HG03378 (cell line): ENCODE data around the gene MEX3D.
A peak's percentile ranks its signal among the peaks of the same experiment; 100 is the strongest.

Experiments used
- ATAC-seq: cut with Tn5 transposase; IDR thresholded peaks from one replicate; pipeline ENCODE4 v1.9.1; 2021; ENCODE audit warnings: mild to moderate bottlenecking, moderate library complexity; ENCODE audit not compliant: unreplicated experiment

MEX3D gene

DNA sequence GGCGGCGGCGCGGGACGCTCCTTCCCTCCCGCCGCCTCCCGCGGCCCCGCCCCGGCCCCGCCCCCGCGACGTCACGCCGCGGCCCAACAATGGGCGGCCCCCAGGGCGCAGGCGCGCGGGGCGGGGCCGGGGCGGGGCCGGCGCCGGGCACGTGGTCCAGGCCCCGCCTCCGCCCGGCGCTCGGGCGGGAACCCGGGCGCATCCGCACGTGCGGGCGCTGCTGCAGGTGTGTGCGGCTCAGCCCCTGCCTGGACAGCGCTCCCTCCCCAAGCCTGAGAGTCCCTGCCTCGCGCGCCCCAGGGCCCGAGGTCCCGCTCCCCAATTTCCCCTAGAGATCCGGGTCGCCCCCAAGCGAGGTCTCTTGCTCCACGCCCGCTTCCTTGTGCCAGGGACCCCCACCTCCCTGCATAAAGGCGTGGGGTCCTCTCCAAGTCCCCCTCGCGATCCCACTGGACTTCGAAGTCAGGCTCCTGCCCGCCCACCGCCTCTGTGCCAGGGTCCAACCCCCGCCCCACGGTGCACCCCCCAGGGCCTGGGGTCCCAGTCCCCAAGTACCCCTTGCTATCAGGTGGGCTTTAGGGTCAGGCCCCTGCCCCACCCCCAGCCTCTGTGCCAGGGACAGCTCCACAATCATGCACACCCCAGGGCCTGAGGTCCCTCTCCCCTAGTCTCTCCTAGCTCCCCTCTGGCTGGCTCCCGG lies at the start of gene MEX3D:
TSS of gene MEX3D (minus strand) at position 6 of the 700 bp plus-strand sequence. CDS start 267 bp downstream, outside the sequence.
- no peak for ATAC-seq

DNA sequence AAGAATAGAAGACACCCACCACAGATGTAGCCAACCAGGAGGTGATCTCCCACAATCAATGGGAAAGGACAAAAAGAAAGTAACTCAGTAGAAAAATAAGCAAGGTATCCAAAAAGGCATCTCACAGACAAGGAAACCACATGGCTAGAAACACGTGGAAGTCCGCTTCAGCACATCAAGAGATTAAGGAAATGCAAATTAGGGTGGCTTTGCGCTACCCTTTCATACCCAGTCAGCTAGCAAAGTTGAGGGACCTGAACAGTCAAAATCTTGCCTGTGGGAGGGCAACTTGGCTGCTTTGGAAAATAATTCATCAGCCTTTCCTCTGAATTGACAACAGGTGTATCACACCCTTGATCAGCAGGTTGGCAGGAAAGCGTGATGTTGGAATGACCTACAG lies 48.8 kb upstream of the MEX3D start:
- no peak for ATAC-seq

DNA sequence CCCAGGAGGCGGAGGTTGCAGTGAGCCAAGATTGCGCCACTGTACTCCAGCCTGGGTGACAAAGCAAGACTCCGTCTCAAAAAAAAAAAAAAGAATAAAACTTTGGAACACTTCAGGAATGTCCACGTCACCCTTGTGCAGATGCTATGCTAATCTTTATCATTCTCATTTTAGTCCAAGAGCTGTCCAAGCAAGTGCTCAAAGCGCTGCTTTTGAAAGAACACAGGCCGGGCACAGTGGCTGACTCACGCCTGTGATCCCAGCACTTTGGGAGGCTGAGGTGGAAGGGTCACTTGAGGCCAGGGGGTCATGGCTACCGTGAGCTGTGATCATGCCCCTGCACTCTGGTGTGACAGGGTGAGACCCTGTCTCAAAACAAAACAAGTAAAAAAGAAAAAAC lies 48.3 kb upstream of the MEX3D start:
- no peak for ATAC-seq

DNA sequence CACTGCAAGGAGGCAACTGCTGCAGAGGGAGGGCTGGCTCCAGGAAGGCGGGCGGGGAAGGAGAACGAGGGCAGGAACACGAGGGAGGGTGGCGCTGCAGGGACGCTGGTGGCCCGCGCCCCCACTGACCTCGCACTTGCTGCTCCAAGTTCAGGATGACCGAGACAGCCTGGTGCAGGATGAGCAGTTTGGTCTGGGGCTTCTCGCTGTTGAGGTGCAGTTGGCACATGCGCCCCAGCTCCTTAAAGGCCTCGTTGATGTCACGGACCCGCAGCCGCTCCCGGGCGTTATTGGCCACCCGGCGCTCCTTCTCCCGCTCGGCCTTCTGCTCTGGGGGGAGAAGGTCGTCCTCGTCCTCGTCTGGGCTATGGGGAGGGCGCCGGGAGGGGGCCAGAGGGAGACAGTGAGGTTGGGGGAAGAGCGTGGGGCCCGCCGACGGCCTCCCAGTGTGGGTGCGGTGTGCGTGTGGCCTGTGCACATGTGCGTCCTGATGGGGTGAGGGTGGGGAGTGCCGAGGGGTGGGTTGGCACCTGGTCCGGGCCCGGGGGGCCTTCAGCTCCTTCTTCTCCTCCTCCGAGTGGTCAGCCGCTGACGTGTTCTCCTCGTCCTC lies 47.1 kb upstream of the MEX3D start:
- no peak for ATAC-seq

DNA sequence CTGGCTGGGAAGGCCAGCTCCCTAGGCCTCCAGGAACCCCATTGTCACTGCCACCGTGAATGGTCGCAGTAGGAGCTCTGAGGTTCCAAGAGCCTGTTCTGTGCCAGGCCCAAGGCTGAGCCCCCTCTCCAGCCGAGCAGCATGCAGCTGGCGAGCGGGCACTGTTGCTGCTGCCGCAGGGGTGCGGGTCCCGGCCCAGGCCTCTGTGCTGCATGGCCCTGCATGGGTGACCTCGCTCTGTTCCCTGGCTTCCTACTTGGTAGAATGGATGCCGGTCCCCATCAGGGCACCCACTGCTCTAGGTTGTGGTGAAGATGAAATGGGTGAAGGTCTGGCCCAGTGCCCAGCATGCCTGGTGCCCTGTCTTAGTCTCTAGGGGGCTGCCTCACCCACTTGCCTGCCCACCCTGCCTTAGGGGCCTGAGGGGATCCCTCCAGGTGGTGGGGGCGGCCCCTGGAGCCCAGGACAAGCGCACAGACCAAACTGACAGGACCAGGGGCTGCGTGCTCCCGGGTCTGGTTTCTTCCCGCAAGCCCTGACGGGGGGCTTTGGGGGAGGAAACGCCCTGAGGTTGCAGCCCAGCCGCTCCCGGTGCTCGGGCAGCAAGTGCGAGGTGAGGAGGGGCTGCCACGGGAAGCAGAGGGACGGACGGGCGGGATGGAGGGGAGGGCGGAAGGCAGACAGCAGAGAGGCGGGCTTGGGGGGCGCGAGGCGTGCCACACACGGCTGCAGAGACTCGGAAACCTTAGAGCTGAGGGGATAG lies 45.9 kb upstream of the MEX3D start:
- ATAC-seq: no peak

DNA sequence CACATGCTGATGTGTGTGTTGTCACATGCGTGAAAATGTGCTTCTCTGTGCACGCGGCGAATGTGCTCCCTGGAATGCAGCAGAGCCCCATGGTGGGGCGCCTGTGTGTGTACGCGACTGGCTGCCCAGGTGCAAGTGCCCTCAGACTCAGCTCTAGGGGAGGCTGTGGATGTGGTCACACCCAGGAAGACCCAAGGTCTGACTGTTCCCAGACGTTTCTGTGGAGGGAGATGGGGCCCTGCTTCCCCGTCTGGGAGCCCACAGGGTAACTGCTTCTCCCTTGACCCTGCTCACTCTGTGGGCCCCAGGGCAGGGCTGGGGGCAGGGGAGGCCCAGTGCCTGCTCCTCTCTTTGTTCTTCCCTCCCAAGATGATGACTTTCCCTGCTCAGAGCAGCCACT lies 45.0 kb upstream of the MEX3D start:
- no peak for ATAC-seq

DNA sequence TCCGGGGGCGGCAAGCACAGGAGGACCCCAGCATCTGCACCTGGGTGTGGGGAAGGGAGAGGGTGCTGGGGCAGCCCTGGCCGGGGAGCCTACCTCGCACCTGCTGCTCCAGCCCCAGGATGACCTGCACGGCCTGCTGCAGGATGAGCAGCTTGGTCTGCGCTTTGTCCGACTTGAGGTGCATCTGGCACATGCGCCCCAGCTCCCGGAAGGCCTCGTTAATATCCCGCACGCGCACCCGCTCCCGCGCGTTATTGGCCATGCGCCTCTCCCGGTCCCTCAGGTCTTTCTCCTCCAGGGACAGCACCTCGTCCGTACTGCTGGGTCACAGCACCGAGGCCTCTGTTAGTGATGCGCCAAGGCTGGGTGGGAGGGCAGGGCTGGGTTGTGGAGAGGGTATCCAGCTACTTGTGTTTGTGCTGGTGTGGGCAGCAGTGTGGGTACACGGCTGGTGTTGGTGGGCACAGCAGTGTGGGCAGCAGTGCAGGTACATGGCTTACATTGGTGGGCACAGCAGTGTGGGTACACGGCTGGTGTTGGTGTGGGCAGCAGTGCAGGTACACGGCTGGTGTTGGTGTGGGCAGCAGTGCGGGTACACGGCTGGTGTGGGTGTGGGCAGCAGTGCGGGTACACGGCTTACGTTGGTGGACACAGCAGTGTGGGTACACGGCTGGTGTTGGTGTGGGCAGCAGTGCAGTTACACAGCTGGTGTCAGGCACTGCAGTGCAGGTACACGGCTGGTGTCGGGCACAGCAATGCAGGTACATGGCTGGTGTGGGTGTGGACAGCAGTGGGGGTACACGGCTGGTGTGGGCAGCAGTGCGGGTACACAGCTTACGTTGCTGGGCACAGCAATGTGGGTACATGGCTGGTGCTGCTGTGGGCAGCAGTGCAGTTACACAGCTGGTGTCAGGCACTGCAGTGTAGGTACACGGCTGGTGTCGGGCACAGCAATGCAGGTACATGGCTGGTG lies 44.3 kb upstream of the MEX3D start:
- ATAC-seq: no peak

DNA sequence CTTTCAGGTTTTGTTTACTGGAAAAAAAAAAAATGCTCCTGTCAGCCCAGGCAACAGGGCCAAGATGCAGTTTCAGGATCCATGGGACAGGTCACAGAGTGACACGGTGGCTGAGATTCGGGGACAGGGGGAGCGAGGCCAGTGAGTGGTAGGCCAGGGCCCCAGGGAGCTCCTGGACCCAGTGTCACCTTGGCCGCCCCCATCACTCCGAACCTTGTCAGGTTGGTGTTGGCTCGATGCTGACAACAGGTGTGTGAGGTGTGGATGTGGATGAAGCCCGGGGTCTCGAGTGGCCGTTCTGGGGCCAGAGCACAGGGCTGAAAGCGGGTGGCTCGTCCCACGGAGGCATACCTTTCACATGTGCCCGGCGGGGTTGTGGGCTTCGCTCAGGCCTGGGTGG lies 43.2 kb upstream of the MEX3D start:
- no peak for ATAC-seq

DNA sequence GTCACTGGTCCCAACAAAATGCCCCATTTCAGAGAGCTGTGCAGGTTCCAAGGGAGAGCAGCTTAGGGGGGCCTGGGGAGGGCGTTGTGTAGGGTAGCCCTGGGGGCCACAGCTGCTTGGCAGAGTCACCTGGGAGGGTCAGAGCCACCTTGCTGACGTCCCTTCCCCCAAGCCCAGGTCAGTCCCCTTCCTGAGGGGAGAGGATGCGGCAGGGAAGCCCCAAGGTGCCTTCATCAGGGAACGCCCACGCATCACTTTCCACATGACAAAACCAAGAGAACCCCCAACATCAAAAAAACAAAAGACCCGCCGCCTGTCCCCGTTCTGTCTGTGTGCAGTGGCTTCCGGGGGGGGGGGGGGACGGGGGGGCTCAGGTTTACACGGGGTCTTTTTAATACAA lies 42.5 kb upstream of the MEX3D start:
- ATAC-seq: no peak

DNA sequence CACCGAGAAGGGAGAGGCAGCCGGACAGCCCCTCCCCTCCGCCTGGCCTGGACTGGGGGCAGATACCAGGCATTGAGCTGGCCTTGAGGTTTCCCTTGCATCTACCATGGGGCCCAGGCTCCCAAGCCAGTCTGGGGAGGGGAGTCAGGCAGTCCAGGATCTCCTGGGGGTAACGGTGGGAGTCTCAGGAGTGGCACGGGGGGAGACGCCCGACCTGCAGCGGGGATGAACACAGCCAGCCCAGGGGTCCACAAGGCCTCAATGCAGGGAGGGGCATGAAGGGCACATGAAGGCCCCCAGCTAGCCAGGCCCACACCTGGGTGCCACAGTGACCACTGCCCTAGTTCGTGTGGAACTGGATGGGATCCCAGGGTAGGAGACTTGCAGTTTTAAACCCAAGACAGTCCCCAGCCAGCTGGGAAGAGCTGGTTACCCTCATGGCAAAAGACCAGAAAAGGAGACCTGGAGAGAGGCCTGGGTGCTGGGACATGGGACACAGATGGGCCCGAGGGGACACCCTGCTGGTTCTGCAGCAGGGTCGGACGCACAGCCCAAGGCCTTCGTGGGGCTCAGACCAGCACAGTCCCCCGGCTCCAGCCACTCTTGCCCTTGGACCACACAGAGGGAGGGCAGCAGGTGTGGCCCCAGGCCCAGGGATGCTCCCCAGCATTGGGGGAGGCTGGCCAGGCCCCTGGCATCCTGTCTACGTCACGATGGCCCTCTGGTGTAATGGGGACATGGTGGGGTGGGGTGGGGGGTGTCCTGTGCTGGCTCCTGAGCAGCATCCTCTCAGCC lies 41.8 kb upstream of the MEX3D start:
- no peak for ATAC-seq

DNA sequence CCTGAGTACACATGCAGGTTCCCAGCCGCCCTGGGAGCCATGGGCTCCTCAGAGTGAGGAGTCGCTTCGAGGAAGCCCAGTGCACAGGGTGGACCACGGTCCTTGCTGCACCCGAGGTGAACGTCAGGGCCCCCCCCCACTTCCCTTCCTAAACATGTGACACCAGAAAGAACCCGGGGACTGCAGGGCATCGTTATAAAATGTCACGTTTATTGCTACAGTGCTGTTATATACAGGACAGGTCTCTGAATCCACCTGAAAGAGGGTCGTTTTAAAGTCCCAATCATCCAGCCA lies 40.9 kb upstream of the MEX3D start:
- no peak for ATAC-seq

DNA sequence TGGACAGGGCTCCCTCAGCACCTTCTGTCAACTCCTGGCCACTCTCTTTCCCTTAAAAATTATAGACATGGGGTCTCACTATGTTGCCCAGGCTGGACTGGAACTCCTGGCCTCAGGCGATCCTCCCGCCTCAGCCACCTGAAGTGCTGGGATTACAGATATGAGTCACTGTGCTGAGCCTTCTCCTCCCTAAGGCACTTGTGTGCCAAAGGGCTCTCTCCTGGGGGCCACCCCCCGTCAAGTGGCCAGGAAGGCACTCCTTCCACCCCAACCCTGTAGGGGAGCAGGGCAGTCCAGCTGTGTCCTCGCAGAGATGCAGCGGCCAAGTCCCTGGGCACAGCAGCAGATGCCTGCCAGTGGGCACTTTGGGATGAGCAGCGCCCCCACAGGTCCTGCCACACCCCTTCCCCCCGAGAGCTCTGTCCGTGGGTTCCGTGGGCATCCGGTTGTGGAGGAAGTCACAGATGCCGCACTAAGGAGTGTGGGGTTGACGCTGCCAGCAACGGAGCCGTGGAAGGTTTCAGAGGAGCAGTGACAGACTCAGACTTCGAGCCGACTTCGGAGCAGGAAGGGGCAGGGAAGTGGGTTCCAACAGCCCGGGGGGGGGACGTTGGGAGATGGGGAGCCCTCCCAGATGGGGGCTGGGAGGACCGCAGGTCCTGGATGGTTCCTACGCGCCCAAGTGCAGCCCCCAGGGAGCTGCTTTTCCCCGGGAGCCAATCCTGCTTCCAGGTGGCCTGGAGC lies 40.4 kb upstream of the MEX3D start:
- no peak for ATAC-seq

DNA sequence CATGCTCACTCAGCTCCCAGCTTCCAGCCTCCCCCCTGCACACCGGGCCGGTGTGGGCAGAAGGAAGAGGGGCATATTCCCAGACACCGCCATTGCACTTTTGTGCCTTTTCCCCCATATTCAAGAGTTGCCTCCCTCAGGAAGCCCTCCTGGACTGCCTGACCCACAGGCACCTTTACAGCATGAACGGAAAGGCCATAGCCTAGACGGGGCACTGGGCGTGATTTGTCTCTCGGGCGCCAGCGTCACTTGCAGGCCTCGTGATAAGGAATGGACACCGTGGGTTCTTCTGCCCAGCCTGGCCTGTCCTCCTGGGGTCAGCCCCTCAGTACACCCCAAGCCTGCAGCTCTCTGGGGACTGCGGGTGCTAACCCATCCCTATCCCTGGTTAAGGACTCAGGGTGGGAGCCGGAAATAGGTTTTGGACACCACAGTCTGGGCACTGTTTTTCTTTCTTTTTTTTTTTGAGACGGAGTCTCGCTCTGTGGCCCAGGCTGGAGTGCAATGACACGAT lies 38.1 kb upstream of the MEX3D start:
- no peak for ATAC-seq

DNA sequence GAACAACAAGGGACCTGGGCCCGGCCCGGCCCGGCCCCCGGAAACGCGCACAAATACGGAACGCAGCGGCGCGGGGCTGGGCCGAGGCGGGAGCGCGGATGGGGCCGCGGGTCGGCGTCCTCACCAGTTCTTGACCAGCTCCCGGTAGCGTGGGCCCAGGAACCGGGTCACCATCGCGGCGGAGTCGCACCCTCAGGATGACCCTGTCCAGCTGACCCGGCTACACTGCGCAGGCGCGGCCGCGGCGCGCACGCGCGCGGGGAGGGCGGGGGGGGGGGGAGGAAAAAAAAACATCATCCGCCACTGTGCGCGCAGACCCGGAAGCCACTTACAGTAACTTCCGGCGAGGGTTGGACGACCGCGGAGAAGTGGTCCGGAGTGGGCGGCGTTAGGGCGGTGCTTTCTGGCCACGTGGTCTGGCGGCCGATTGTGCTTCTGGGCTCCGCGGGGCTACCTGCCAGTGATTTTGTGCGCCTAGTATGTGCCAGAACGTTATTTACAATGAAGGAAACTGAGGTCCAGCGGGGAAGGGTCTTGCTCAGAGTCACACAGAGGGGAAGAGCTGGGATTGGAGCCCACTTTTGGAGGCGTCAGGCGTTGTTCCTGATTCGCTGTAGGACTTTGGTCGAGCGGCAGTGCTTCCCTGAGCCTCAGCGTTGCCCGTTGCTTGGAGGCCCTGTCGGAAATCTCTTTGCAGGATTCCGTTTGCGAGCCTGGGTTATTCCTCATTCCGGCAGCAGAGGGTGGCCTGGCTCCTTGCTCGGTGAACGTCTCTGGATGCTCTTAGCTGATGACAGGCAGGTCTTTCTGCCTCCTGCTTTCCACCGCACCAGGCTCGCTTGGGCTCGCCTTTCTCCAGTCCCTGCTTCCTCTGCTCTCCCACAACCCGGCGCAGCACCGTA lies 37.4 kb upstream of the MEX3D start, which contains the start of gene UQCR11:
TSS of gene UQCR11 (minus strand) at position 227 of the 902 bp plus-strand sequence. CDS start at position 174, 53 bp downstream.
- ATAC-seq: peak; percentile 49

DNA sequence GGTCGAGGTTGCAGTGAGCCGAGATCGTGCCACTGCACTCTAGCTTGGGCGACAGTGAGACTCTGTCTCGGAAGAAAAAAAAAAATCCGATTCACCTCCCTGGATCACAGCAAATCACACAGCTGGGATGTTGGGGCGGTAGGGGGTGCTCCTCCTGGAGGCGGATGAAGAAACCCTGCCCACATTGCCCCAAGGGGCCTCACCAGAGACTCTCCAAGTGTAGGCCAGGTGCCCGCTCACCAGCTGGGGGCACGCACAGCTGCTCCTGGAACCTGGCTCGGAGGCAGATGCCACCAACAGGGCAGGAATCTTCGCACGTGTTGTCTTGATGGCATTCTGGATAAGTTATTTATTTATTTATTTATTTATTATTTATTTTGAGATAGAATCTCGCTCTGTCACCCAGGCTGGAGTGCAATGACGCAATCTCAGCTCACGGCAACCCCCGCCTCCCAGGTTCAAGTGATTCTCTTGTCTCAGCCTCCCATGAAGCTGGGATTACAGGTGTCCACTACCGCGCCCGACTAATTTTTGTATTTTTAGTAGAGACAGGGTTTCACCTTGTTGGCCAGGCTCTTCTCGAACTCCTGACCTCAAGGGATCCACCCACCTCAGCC lies 34.1 kb upstream of the MEX3D start:
- ATAC-seq: no peak

DNA sequence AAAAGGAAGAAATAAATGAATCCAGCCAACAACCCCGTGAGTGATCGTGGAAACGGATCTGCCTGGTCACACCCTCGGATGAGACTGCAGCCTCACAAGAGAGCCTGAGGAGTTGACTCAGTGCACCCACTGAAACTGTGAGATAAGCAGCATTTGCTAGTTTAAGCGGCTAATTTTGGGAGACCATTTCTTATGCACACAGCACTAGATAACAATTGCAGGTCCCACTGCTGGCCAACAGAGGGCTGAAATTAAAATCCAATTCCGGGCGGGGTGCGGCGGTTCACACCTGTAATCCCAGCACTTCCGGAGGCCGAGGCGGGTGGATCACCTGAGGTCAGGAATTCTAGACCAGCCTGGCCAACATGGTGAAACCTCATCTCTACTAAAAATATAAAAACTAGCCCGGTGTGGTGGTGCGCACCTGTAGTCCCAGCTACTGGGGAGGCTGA lies 33.5 kb upstream of the MEX3D start:
- no peak for ATAC-seq

DNA sequence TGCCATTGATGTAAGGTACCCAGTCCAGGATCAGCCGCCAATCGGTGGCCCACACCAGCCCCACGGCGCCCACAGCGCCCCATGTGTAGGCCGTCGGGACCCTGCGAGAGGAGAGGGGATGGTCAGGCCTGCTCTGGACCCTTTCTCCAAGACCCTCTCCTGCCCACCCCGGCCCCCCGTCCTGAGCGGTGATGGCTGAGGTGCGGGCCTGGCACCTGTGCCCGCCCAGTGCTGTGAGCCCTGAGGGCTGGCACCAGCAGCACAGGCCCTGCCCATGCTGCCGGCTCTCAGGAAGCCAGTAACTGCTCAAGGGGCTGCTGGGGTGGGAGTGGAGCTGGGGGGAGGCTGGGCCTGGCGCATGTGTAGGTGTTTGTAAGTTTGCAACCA lies 31.3 kb upstream of the MEX3D start:
- no peak for ATAC-seq
